ENCODE measurements around the gene NAP1L1.

DNA sequence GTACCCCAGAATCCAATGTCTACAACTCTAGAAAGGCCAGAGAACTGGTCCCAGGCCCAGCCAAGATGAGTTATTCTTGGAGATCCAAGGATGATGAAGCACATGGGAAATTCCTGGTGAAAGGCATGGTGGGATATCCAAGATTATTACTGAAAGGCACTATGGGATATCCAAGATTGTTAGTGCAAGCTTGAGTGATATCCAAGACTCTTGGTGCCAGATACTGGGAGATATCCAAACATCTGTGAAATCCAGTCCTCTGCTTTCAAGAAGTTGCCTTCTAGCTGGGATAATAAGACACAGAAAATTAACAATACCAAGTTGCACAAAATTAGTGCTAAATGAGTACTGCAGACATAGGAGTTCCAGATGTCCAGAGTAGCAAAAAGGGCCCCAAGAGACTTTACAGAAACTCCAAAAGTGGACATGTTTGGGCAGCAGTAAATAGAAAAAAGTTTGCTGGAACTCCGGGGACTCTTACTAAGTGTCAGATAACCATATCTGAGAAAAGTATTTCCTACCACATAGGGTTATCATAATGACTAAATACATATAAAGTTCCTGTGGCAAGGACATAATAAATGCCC lies 87.5 kb downstream of the NAP1L1 start:
- TF ChIP-seq, protein P1, sequence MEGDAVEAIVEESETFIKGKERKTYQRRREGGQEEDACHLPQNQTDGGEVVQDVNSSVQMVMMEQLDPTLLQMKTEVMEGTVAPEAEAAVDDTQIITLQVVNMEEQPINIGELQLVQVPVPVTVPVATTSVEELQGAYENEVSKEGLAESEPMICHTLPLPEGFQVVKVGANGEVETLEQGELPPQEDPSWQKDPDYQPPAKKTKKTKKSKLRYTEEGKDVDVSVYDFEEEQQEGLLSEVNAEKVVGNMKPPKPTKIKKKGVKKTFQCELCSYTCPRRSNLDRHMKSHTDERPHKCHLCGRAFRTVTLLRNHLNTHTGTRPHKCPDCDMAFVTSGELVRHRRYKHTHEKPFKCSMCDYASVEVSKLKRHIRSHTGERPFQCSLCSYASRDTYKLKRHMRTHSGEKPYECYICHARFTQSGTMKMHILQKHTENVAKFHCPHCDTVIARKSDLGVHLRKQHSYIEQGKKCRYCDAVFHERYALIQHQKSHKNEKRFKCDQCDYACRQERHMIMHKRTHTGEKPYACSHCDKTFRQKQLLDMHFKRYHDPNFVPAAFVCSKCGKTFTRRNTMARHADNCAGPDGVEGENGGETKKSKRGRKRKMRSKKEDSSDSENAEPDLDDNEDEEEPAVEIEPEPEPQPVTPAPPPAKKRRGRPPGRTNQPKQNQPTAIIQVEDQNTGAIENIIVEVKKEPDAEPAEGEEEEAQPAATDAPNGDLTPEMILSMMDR (conservative IDR thresholded peaks at IDR 0.05 in 1 of 2, IDR thresholded peaks at IDR 0.05 in 1 of 2; ENCODE audit: extremely low read depth in 1 of 2, insufficient read depth in 1 of 2, low read depth in 1 of 2, low read length in 2 of 2): no peak
- TF ChIP-seq EZH2 (IDR thresholded peaks at IDR 0.05; ENCODE audit: borderline replicate concordance, low read length): no peak

Measured in mammary epithelial cell (primary cell).